ENCODE data around the gene KCNJ9. TPM values are rescaled to one million over a fixed set of nuclear protein-coding genes. Genes with fewer than 3 reads are reported as not detected.

The KCNJ9 gene
- total and polyA plus RNA-seq, 4 donors = not detected

- Histone ChIP-seq H3K27me3 (ENCODE audit: control insufficient read depth in 4 of 4, insufficient read depth in 4 of 4, low read length in 3 of 4) (no peaks in the 10 kb centered on the region), H3K9me3 (ENCODE audit: control insufficient read depth in 4 of 4, low read length in 3 of 4) (no peaks in the 10 kb centered on the region), H3K36me3 (ENCODE audit: control insufficient read depth in 4 of 4, insufficient read depth in 3 of 4, low read depth in 1 of 4, low read length in 3 of 4) (no peaks in the 10 kb centered on the region), H3K27ac (ENCODE audit: low read depth in 1 of 2, low read length in 2 of 2) (no peak overlapping the region), H3K9ac (ENCODE audit: low read depth in 1 of 2, low read length in 2 of 2) (no peak overlapping the region), H3K4me3 (ENCODE audit: low read depth in 1 of 3, low read length in 3 of 3) (no peak overlapping the region), H3K4me1 (ENCODE audit: control insufficient read depth in 4 of 4, insufficient read depth in 4 of 4, low read length in 3 of 4) (peaks cover 0 to 15% (median 5%) of the 10 kb centered on the region in 4 donors)
- TF ChIP-seq GABPA (IDR thresholded peaks at IDR 0.05 in 1 of 2, conservative IDR thresholded peaks at IDR 0.05 in 1 of 2) = no peak
- TF ChIP-seq, protein P1, sequence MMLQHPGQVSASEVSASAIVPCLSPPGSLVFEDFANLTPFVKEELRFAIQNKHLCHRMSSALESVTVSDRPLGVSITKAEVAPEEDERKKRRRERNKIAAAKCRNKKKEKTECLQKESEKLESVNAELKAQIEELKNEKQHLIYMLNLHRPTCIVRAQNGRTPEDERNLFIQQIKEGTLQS (IDR thresholded peaks at IDR 0.05) = no peak
- no peak for TF ChIP-seq NR2F2 (IDR thresholded peaks at IDR 0.05)
- TF ChIP-seq, protein P2, sequence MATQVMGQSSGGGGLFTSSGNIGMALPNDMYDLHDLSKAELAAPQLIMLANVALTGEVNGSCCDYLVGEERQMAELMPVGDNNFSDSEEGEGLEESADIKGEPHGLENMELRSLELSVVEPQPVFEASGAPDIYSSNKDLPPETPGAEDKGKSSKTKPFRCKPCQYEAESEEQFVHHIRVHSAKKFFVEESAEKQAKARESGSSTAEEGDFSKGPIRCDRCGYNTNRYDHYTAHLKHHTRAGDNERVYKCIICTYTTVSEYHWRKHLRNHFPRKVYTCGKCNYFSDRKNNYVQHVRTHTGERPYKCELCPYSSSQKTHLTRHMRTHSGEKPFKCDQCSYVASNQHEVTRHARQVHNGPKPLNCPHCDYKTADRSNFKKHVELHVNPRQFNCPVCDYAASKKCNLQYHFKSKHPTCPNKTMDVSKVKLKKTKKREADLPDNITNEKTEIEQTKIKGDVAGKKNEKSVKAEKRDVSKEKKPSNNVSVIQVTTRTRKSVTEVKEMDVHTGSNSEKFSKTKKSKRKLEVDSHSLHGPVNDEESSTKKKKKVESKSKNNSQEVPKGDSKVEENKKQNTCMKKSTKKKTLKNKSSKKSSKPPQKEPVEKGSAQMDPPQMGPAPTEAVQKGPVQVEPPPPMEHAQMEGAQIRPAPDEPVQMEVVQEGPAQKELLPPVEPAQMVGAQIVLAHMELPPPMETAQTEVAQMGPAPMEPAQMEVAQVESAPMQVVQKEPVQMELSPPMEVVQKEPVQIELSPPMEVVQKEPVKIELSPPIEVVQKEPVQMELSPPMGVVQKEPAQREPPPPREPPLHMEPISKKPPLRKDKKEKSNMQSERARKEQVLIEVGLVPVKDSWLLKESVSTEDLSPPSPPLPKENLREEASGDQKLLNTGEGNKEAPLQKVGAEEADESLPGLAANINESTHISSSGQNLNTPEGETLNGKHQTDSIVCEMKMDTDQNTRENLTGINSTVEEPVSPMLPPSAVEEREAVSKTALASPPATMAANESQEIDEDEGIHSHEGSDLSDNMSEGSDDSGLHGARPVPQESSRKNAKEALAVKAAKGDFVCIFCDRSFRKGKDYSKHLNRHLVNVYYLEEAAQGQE (IDR thresholded peaks at IDR 0.05) = no peak
- TF ChIP-seq FOXA2 (IDR thresholded peaks at IDR 0.05) = no peak
- TF ChIP-seq, protein P3, sequence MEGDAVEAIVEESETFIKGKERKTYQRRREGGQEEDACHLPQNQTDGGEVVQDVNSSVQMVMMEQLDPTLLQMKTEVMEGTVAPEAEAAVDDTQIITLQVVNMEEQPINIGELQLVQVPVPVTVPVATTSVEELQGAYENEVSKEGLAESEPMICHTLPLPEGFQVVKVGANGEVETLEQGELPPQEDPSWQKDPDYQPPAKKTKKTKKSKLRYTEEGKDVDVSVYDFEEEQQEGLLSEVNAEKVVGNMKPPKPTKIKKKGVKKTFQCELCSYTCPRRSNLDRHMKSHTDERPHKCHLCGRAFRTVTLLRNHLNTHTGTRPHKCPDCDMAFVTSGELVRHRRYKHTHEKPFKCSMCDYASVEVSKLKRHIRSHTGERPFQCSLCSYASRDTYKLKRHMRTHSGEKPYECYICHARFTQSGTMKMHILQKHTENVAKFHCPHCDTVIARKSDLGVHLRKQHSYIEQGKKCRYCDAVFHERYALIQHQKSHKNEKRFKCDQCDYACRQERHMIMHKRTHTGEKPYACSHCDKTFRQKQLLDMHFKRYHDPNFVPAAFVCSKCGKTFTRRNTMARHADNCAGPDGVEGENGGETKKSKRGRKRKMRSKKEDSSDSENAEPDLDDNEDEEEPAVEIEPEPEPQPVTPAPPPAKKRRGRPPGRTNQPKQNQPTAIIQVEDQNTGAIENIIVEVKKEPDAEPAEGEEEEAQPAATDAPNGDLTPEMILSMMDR (IDR thresholded peaks at IDR 0.05; ENCODE audit: low read depth, low read length, missing input control) = no peak
- TF ChIP-seq FOXA1 (IDR thresholded peaks at IDR 0.05) = no peak
- no peak for TF ChIP-seq JUND (IDR thresholded peaks at IDR 0.05)
- no peak for TF ChIP-seq SP1 (IDR thresholded peaks at IDR 0.05)
- no peak for TF ChIP-seq RXRA (IDR thresholded peaks at IDR 0.05)
- TF ChIP-seq ZBTB33 (IDR thresholded peaks at IDR 0.05) = no peak
- TF ChIP-seq, protein P4, sequence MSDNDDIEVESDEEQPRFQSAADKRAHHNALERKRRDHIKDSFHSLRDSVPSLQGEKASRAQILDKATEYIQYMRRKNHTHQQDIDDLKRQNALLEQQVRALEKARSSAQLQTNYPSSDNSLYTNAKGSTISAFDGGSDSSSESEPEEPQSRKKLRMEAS (IDR thresholded peaks at IDR 0.05) = no peak
- TF ChIP-seq TAF1 (conservative IDR thresholded peaks at IDR 0.05) = no peak
- no peak for TF ChIP-seq YY1 (IDR thresholded peaks at IDR 0.05)
- TF ChIP-seq EGR1 (IDR thresholded peaks at IDR 0.05; ENCODE audit: low read depth in 2 of 2) = no peak
- no peak for TF ChIP-seq HNF4G (IDR thresholded peaks at IDR 0.05)
- no peak for DNase-seq (ENCODE audit: low spot score)
These were observed 37.8 kb upstream of the KCNJ9 start for GRCh38 chr1:160043543-160043942.

DNA sequence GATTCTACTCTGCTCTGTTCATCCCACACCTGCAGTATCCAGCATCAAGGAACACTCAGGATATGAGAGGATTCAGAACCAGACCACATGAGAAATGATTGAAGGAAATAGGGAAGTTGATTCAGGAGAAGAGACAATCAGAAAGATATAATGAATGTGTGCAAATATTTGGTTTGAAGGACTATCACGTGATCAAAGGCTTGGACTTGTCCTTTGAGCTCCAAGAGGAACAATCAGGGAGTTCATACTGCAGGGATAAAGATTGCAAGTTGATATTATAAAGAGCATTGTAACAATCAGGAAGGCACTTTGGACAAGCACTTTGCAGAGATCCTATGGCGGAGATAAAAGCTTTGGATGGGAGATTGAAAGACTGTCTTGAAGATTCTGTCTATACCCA is 35.7 kb upstream of the KCNJ9 start:
- Histone ChIP-seq H3K9ac (ENCODE audit: low read depth in 1 of 2, low read length in 2 of 2) (no peak overlapping the region), H3K4me3 (ENCODE audit: low read depth in 1 of 3, low read length in 3 of 3) (no peak overlapping the region), H3K9me3 (ENCODE audit: control insufficient read depth in 4 of 4, low read length in 3 of 4) (no peaks in the 10 kb centered on the region), H3K36me3 (ENCODE audit: control insufficient read depth in 4 of 4, insufficient read depth in 3 of 4, low read depth in 1 of 4, low read length in 3 of 4) (no peaks in the 10 kb centered on the region), H3K27ac (ENCODE audit: low read depth in 1 of 2, low read length in 2 of 2) (no peak overlapping the region), H3K27me3 (ENCODE audit: control insufficient read depth in 4 of 4, insufficient read depth in 4 of 4, low read length in 3 of 4) (no peaks in the 10 kb centered on the region), H3K4me1 (ENCODE audit: control insufficient read depth in 4 of 4, insufficient read depth in 4 of 4, low read length in 3 of 4) (peaks cover 0 to 15% (median 5%) of the 10 kb centered on the region in 4 donors)
- WGBS = 52% methylated on average over 2 of the region's 2 CpGs
- DNase-seq (ENCODE audit: low spot score) = no peak
- TF ChIP-seq, protein P3 (IDR thresholded peaks at IDR 0.05; ENCODE audit: low read depth, low read length, missing input control) = no peak
- TF ChIP-seq RXRA (IDR thresholded peaks at IDR 0.05) = peak in 1 of 2 donors; percentile 5
- TF ChIP-seq EGR1 (IDR thresholded peaks at IDR 0.05; ENCODE audit: low read depth in 2 of 2) = no peak
- TF ChIP-seq, protein P4 (IDR thresholded peaks at IDR 0.05) = no peak
- TF ChIP-seq JUND (IDR thresholded peaks at IDR 0.05) = no peak
- no peak for TF ChIP-seq TAF1 (conservative IDR thresholded peaks at IDR 0.05)
- TF ChIP-seq, protein P2 (IDR thresholded peaks at IDR 0.05) = no peak
- TF ChIP-seq HNF4G (IDR thresholded peaks at IDR 0.05) = no peak
- TF ChIP-seq HNF4A (conservative IDR thresholded peaks at IDR 0.05) = peak; percentile 37 to 47
- TF ChIP-seq FOXA2 (IDR thresholded peaks at IDR 0.05) = no peak
- no peak for TF ChIP-seq RAD21 (IDR thresholded peaks at IDR 0.05)

Measured in liver (tissue), 9 donors.